Measurements from ENCODE around the gene DYSF. TPM values are rescaled to one million over a fixed set of nuclear protein-coding genes. Genes with fewer than 3 reads are reported as not detected.

Gene DYSF
- total RNA-seq, 1 experiment from 2014 or later = 2.2 TPM

GRCh38 chr2:71458413-71459083, 5.2 kb downstream of the DYSF start:
- no peaks in the 10 kb centered on the region for H3K27me3 Mint-ChIP-seq (ENCODE audit: insufficient read depth, unreplicated experiment)
- H3K4me1 ChIP-seq = peaks cover 13% of the 10 kb centered on the region
- no peaks in the 10 kb centered on the region for H3K9me3 ChIP-seq
- no peak for DNase-seq
- no peak for TF ChIP-seq CTCF (IDR thresholded peaks at IDR 0.05; ENCODE audit: insufficient read depth in 1 of 2, low read depth in 1 of 2, low read length in 1 of 2, severe bottlenecking in 1 of 2, unreplicated experiment in 1 of 2)
- H3K4me3 ChIP-seq (ENCODE audit: low read depth, low read length) = no peak overlapping the region
- H3K4me3 Mint-ChIP-seq (ENCODE audit: unreplicated experiment) = no peak overlapping the region
- no peak overlapping the region for H3K27ac Mint-ChIP-seq (ENCODE audit: unreplicated experiment)
- no peaks in the 10 kb centered on the region for H3K27me3 ChIP-seq (replicated peaks; ENCODE audit: control insufficient read depth, insufficient read depth, low read length)
- no peaks in the 10 kb centered on the region for H3K36me3 Mint-ChIP-seq (ENCODE audit: insufficient read depth, unreplicated experiment)
- H3K36me3 ChIP-seq (ENCODE audit: control insufficient read depth, insufficient read depth, low read length) = no peaks in the 10 kb centered on the region
- ChIA-PET POLR2A (no interaction called here), CTCF (no interaction called here)
- H3K4me1 Mint-ChIP-seq (ENCODE audit: low read depth, unreplicated experiment) = peaks cover 8% of the 10 kb centered on the region
- H3K9me3 Mint-ChIP-seq (ENCODE audit: unreplicated experiment) = no peaks in the 10 kb centered on the region
- BruUV-seq (replicated peaks) = no TSS peak
- intact Hi-C loops (cut with micrococcal nuclease; ENCODE audit: unreplicated experiment) = no loop called here

GRCh38 chr2:71459084-71459431, 5.7 kb downstream of the DYSF start:
- Mint-ChIP-seq H3K27me3 (ENCODE audit: insufficient read depth, unreplicated experiment) (no peaks in the 10 kb centered on the region), H3K27ac (ENCODE audit: unreplicated experiment) (no peak overlapping the region), H3K4me1 (ENCODE audit: low read depth, unreplicated experiment) (peaks cover 8% of the 10 kb centered on the region), H3K9me3 (ENCODE audit: unreplicated experiment) (no peaks in the 10 kb centered on the region), H3K4me3 (ENCODE audit: unreplicated experiment) (no peak overlapping the region), H3K36me3 (ENCODE audit: insufficient read depth, unreplicated experiment) (no peaks in the 10 kb centered on the region)
- no peaks in the 10 kb centered on the region for H3K27me3 ChIP-seq (replicated peaks; ENCODE audit: control insufficient read depth, insufficient read depth, low read length)
- ChIA-PET POLR2A (no interaction called here), CTCF (no interaction called here)
- H3K4me3 ChIP-seq (ENCODE audit: low read depth, low read length) = no peak overlapping the region
- H3K9me3 ChIP-seq = no peaks in the 10 kb centered on the region
- intact Hi-C loops (cut with micrococcal nuclease; ENCODE audit: unreplicated experiment) = no loop called here
- peaks cover 13% of the 10 kb centered on the region for H3K4me1 ChIP-seq
- no peak for DNase-seq
- BruUV-seq (replicated peaks) = no TSS peak
- no peaks in the 10 kb centered on the region; the same call in 1 of the 2 replicates for H3K36me3 ChIP-seq (ENCODE audit: control insufficient read depth, insufficient read depth, low read length)
- no peak for TF ChIP-seq CTCF (IDR thresholded peaks at IDR 0.05; ENCODE audit: insufficient read depth in 1 of 2, low read depth in 1 of 2, low read length in 1 of 2, severe bottlenecking in 1 of 2, unreplicated experiment in 1 of 2)

- intact Hi-C loops (cut with micrococcal nuclease; ENCODE audit: unreplicated experiment) = no loop called here
Observed at GRCh38 chr2:71460056-71460455, 6.7 kb downstream of the DYSF start.

More at GRCh38 chr2:71460056-71460455, 6.7 kb downstream of the DYSF start:
- H3K36me3 ChIP-seq (ENCODE audit: control insufficient read depth, insufficient read depth, low read length) = no peaks in the 10 kb centered on the region; the same call in 1 of the 2 replicates
- Mint-ChIP-seq H3K36me3 (ENCODE audit: insufficient read depth, unreplicated experiment) (no peaks in the 10 kb centered on the region), H3K4me3 (ENCODE audit: unreplicated experiment) (no peak overlapping the region), H3K9me3 (ENCODE audit: unreplicated experiment) (no peaks in the 10 kb centered on the region), H3K27ac (ENCODE audit: unreplicated experiment) (no peak overlapping the region), H3K27me3 (ENCODE audit: insufficient read depth, unreplicated experiment) (no peaks in the 10 kb centered on the region), H3K4me1 (ENCODE audit: low read depth, unreplicated experiment) (peaks cover 8% of the 10 kb centered on the region)
- ChIA-PET CTCF (no interaction called here), POLR2A (no interaction called here)
- H3K4me3 ChIP-seq (ENCODE audit: low read depth, low read length) = no peak overlapping the region
- TF ChIP-seq CTCF (IDR thresholded peaks at IDR 0.05; ENCODE audit: insufficient read depth in 1 of 2, low read depth in 1 of 2, low read length in 1 of 2, severe bottlenecking in 1 of 2, unreplicated experiment in 1 of 2) = no peak
- no TSS peak for BruUV-seq (replicated peaks)
- H3K27me3 ChIP-seq (replicated peaks; ENCODE audit: control insufficient read depth, insufficient read depth, low read length) = no peaks in the 10 kb centered on the region
- DNase-seq = no peak
- H3K9me3 ChIP-seq = no peaks in the 10 kb centered on the region; the same call in 1 of the 2 replicates
- H3K4me1 ChIP-seq = peaks cover 13% of the 10 kb centered on the region

All from Caco-2 (cell line).